Activated CD4-positive, alpha-beta T cell treated with anti-CD3 and anti-CD28 coated beads for 24 hours (primary cell): ENCODE results near the gene WDSUB1.

ENCODE experiments used
- DNase-seq, 2 donors: peaks; one replicate each; pipeline ENCODE4 v3.0.0-alpha.2; 2020; ENCODE audit warnings: low read depth in 2 of 2

WDSUB1 gene

GRCh38 chr2:159195697-159196096, 90.8 kb downstream of the WDSUB1 start:
- no peak for DNase-seq

GRCh38 chr2:159194241-159194640, 92.3 kb downstream of the WDSUB1 start:
- no peak for DNase-seq

GRCh38 chr2:159193791-159194190, 92.7 kb downstream of the WDSUB1 start:
- no peak for DNase-seq

GRCh38 chr2:159192371-159192918, 94.1 kb downstream of the WDSUB1 start:
- no peak for DNase-seq

- DNase-seq: no peak
Observed at GRCh38 chr2:159188449-159188848, 98.1 kb downstream of the WDSUB1 start.

- no peak for DNase-seq
Observed at GRCh38 chr2:159187106-159187505, 99.4 kb downstream of the WDSUB1 start.

- DNase-seq: no peak
Observed at GRCh38 chr2:159186462-159186861, 100.0 kb downstream of the WDSUB1 start.
